IMR-90 (cell line): ENCODE measurements around the gene PRKCB.

Experiments used
- CTCF ChIP-seq: conservative IDR thresholded peaks from 2 replicates; pipeline ENCODE4 v1.5.1; 2012; ENCODE audit warnings: mild to moderate bottlenecking, low read depth, low read length, improper control_type of control experiment
- NFE2L2 ChIP-seq: fragments of 150-350 bp; IDR thresholded peaks from 2 replicates; pipeline ENCODE4 v1.6.1; 2016; ENCODE audit warnings: low read depth, mild to moderate bottlenecking, low read length
- POLR2A ChIP-seq: IDR thresholded peaks from 2 replicates; pipeline ENCODE4 v1.6.1; 2012; ENCODE audit warnings: mild to moderate bottlenecking, low read depth, low read length
- RFX5 ChIP-seq: IDR thresholded peaks from 2 replicates; pipeline ENCODE4 v1.8.0; 2012; ENCODE audit warnings: low read depth, mild to moderate bottlenecking, low read length, moderate library complexity

GRCh38 chr16:24036614-24037013, 200.8 kb downstream of the PRKCB start:
- TF ChIP-seq CTCF (peak; percentile 72), POLR2A (no peak), NFE2L2 (no peak), RFX5 (no peak)
